Stomach (tissue), 9 donors: Measurements from ENCODE around the gene MTRF1. TPM values are rescaled to one million over a fixed set of nuclear protein-coding genes. Genes with fewer than 3 reads are reported as not detected.
A peak's percentile ranks its signal among the peaks of the same experiment; 100 is the strongest.

Source experiments
- DNase-seq, 2 donors: peaks; one replicate each; pipeline versions ENCODE4 v3.0.0 to v3.0.0-alpha.2; 2013 to 2019
- H3K27ac ChIP-seq, 5 donors: fragments of 200-600 bp in 4 of 5; sonication (generic) in 4 of 5; one replicate each; pipeline ENCODE4 v1.5.1; 2013 to 2019; ENCODE audit warnings: mild to moderate bottlenecking in 1 of 5, moderate library complexity in 1 of 5
- H3K27me3 ChIP-seq, 3 donors: fragments of 200-600 bp; sonication (generic); one replicate each; pipeline ENCODE4 v1.5.1; 2017 to 2019; ENCODE audit warnings: mixed run types in 1 of 3
- H3K36me3 ChIP-seq, 4 donors: fragments of 200-600 bp; sonication (generic); 1 replicate in 3 of 4; 2 replicates in 1 of 4; pipeline ENCODE4 v1.5.1; 2016 to 2019
- H3K4me1 ChIP-seq, 4 donors: fragments of 200-600 bp; sonication (generic); one replicate each; pipeline ENCODE4 v1.5.1; 2016 to 2019
- H3K4me3 ChIP-seq, 4 donors: fragments of 200-600 bp; sonication (generic) in 3 of 4; one replicate each; pipeline ENCODE4 v1.5.1; 2016 to 2019; ENCODE audit warnings: mild to moderate bottlenecking in 1 of 4
- H3K9me3 ChIP-seq, 4 donors: fragments of 200-600 bp; sonication (generic); one replicate each; pipeline ENCODE4 v1.5.1; 2016 to 2019
- EP300 ChIP-seq: sonication (generic); formaldehyde crosslinking; IDR thresholded peaks from one replicate; pipeline ENCODE4 v1.6.1; 2017; ENCODE audit warnings: antibody characterized with exemption
- POLR2A ChIP-seq, 4 donors: fragments of 450-650 bp; IDR thresholded peaks; one replicate each; pipeline ENCODE4 v1.6.1; 2016; ENCODE audit warnings: antibody characterized with exemption in 4 of 4, control low read depth in 2 of 4, mild to moderate bottlenecking in 1 of 4, moderate library complexity in 1 of 4
- POLR2AphosphoS5 ChIP-seq, 3 donors: sonication (generic); formaldehyde crosslinking; IDR thresholded peaks; one replicate each; pipeline ENCODE4 v1.6.1; 2016; ENCODE audit warnings: antibody characterized with exemption in 3 of 3
- WGBS, 5 donors: extraction: QIAGEN DNeasy Blood & Tissue Kit in 3 of 5; methylation state at CpG; one replicate each; pipeline versions ENCODE4 v1.1.5 to v1.1.7; 2013 to 2018; 5-methylcytosine and 5-hydroxymethylcytosine counted together
- intact Hi-C: fragments of 100-400 bp; cut with DNase I; formaldehyde crosslinking; loops from one replicate; pipeline ENCODE4 v1.15.1; 2023; ENCODE audit warnings: low total_unique reads
- polyA plus RNA-seq, 3 donors: library from polyadenylated mRNA; stranded (reverse); fragments of 200-250 nt; gene quantifications; one replicate each; pipeline ENCODE4 v1.2.3, GENCODE V29; 2013
- total RNA-seq, 5 donors: library from RNA; depleted of rRNA; stranded (reverse); fragments of >200 nt; gene quantifications; one replicate each; pipeline versions ENCODE4 v1.1.0 to v1.2.3, GENCODE V29; 2014 to 2016
- TF ChIP-seq, protein P1 (sequence below), 7 experiments: fragments of 450-650 bp in 4 of 7; fragments of 200-600 bp in 3 of 7; sonication (generic) in 3 of 7; IDR thresholded peaks; one replicate each; pipeline ENCODE4 v1.5.1; 2016 to 2019; ENCODE audit warnings: antibody characterized with exemption in 7 of 7, control low read depth in 2 of 7, mild to moderate bottlenecking in 1 of 7
- donor health status: healthy with polysubstance abuse.
- donor health status: Bipolar disorder and iron deficiency.
- donor health status: healthy.

The MTRF1 gene
- total and polyA plus RNA-seq, 8 donors, result 6.4 to 29.9 (median 10.1) TPM

- intact Hi-C loops, result no loop called here
- Histone ChIP-seq H3K4me1 (peaks cover 0 to 5% (median 2%) of the 10 kb centered on the region in 4 donors), H3K4me3 (no peak overlapping the region), H3K36me3 (no peaks in the 10 kb centered on the region), H3K9me3 (no peaks in the 10 kb centered on the region), H3K27me3 (no peaks in the 10 kb centered on the region), H3K27ac (peak overlapping the region in 3 of 5 donors; percentile 60 to 86 (median 77))
- TF ChIP-seq POLR2AphosphoS5 (IDR thresholded peaks at IDR 0.05) (no peak), POLR2A (IDR thresholded peaks at IDR 0.05) (no peak), EP300 (no peak)
- TF ChIP-seq, protein P1, sequence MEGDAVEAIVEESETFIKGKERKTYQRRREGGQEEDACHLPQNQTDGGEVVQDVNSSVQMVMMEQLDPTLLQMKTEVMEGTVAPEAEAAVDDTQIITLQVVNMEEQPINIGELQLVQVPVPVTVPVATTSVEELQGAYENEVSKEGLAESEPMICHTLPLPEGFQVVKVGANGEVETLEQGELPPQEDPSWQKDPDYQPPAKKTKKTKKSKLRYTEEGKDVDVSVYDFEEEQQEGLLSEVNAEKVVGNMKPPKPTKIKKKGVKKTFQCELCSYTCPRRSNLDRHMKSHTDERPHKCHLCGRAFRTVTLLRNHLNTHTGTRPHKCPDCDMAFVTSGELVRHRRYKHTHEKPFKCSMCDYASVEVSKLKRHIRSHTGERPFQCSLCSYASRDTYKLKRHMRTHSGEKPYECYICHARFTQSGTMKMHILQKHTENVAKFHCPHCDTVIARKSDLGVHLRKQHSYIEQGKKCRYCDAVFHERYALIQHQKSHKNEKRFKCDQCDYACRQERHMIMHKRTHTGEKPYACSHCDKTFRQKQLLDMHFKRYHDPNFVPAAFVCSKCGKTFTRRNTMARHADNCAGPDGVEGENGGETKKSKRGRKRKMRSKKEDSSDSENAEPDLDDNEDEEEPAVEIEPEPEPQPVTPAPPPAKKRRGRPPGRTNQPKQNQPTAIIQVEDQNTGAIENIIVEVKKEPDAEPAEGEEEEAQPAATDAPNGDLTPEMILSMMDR (IDR thresholded peaks at IDR 0.05), result no peak
- DNase-seq, result no peak
- 82 to 85% (median 84%) methylated on average over 11 of the region's 11 CpGs for WGBS, 5 donors
These were observed 11.5 kb upstream of the MTRF1 start for GRCh38 chr13:41274881-41275280.

DNA sequence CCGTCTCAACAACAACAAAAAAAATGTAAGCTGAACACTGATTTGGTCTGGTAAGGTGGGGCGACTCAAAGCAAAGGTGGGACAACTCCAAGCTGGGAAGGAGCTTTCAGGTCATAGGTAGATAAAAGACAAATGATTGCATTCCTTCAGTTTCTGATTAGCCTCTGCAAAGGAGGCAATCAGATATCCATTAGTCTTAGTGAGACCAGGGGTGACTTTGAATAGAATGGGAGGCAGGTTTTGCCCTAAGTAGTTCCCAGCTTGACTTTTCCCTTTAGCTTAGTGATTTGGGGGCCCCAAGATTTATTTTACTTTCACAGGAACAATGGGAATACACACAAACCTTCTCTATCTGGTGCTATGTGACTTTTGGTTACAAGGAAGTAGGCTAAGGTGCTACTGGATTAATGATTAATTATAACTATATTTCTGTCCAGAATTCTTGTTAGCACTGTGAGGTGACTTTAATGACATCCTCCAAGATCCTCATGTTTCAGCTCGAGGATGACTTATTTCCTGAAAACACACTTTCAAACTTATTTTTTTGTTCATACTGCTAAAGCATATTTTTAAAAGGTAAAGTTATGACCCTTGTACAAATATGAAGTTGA, 10.6 kb upstream of the MTRF1 start:
- H3K27ac ChIP-seq, result peak overlapping the region; percentile 60 to 86 (median 76)
- H3K4me3 ChIP-seq, result no peak overlapping the region
- no peaks in the 10 kb centered on the region for H3K27me3 ChIP-seq
- 28 to 54% (median 44%) methylated on average over 3 of the region's 3 CpGs for WGBS, 5 donors
- peaks cover 0 to 5% (median 2%) of the 10 kb centered on the region in 4 donors for H3K4me1 ChIP-seq
- intact Hi-C loops, result no loop called here
- peaks cover 0 to 4% (median 0%) of the 10 kb centered on the region in 4 donors for H3K9me3 ChIP-seq
- H3K36me3 ChIP-seq, result no peaks in the 10 kb centered on the region
- TF ChIP-seq, protein P1 (IDR thresholded peaks at IDR 0.05), result no peak
- TF ChIP-seq EP300 (no peak), POLR2A (IDR thresholded peaks at IDR 0.05) (no peak), POLR2AphosphoS5 (IDR thresholded peaks at IDR 0.05) (no peak)
- peak in 1 of 2 donors; percentile 69 for DNase-seq

GRCh38 chr13:41271456-41272285, 8.3 kb upstream of the MTRF1 start:
- intact Hi-C loops, result no loop called here
- TF ChIP-seq POLR2A (IDR thresholded peaks at IDR 0.05), result no peak
- TF ChIP-seq, protein P1 (IDR thresholded peaks at IDR 0.05), result no peak
- Histone ChIP-seq H3K4me1 (peaks cover 0 to 5% (median 2%) of the 10 kb centered on the region in 4 donors), H3K27ac (peak overlapping the region in 3 of 5 donors; percentile 15 to 67 (median 34)), H3K9me3 (peaks cover 0 to 19% (median 0%) of the 10 kb centered on the region in 4 donors), H3K27me3 (no peaks in the 10 kb centered on the region), H3K4me3 (no peak overlapping the region), H3K36me3 (no peaks in the 10 kb centered on the region)
- peak in 1 of 2 donors; percentile 9 for DNase-seq
- 63 to 80% (median 64%) methylated on average over 6 of the region's 6 CpGs for WGBS, 5 donors

DNA sequence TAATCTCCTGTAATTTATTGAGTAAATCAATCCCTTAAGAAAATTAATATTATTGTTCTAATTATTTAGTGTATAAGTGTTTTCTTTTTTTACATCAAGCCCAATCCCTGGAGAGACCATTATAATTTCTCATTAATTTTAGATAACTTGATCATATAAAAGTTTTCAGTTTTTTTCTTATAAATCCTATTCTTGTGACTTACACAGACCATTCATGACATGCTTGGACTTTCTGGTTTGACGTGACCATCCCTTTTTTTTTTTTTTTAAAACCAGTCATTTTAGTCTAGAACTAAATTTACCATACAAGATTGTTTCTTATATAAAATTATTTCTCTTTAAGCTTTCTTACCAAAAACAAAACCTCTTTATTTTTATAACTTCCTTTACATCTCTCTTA, 5.4 kb upstream of the MTRF1 start:
- intact Hi-C loops, result no loop called here
- Histone ChIP-seq H3K9me3 (peaks cover 0 to 19% (median 0%) of the 10 kb centered on the region in 4 donors), H3K36me3 (no peaks in the 10 kb centered on the region), H3K4me1 (peaks cover 0 to 5% (median 4%) of the 10 kb centered on the region in 4 donors), H3K4me3 (no peak overlapping the region), H3K27me3 (no peaks in the 10 kb centered on the region), H3K27ac (no peak overlapping the region)
- peak in 1 of 2 donors; percentile 28 for DNase-seq
- 30 to 48% (median 43%) methylated on average over 1 of the region's 1 CpG for WGBS, 5 donors
- no peak for TF ChIP-seq POLR2AphosphoS5 (IDR thresholded peaks at IDR 0.05)
